Stimulated activated CD8-positive, alpha-beta memory T cell treated with anti-CD3 and anti-CD28 coated beads, Interleukin-2, amount 100 ng/mL, for 48 hours (primary cell): ENCODE measurements around the gene DGCR2.

Experiments
- DNase-seq, 2 donors: peaks; one replicate each; pipeline ENCODE4 v3.0.0-alpha.2; 2020; ENCODE audit warnings: low read depth in 2 of 2

Gene DGCR2

DNA sequence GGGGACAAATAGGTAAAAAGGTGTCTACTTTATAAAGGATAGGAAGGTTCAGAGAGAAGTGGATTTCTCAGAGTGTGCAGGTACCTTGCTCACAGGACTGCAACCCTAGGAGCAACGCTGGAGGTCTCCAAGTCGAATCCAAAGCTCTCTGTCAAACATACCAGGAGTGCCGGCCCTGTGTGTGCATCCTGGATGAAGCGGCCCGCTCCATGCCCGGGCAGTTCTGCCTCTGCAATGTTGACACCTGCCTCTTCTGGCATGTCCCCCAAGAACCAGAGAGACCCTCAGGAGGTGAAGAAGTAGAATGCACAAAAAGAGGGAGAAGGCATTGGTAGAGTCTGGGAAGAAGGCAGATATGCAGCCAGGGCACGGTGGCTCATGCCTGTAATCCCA is 5.8 kb upstream of the DGCR2 start:
- DNase-seq: no peak

DNA sequence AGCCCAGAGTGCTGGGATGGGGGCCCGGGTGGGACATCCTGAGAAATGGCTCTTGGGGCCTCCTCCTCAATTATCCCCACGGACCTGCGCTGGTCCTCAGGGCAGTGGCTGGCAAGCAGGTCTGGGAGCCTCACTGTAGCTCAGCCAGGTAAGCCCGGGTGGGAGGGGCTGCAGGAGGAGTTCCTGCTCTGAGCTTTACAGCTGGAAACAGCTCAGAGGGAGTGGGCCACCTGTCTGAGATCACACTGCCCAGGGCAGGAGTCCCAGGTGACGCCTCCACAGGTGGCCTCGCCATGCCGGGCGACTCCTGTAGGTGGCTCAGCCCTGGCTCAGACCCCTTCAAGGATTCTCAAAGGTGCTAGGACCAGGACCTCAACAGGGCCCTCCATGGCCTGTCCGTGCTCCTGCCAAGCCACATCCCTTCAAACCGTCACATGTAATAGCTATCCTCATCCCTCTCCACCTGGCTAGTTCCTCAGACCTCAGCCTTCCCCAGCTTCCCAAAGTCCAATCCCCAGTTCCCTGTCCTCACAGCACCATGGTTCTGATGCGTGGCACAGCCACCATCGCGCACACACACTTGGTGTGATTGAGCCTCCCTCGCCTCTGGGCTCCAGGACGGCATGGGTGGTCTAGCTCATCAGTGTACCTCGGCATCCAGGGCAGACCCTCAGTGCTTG is 5.3 kb upstream of the DGCR2 start:
- DNase-seq: no peak

DNA sequence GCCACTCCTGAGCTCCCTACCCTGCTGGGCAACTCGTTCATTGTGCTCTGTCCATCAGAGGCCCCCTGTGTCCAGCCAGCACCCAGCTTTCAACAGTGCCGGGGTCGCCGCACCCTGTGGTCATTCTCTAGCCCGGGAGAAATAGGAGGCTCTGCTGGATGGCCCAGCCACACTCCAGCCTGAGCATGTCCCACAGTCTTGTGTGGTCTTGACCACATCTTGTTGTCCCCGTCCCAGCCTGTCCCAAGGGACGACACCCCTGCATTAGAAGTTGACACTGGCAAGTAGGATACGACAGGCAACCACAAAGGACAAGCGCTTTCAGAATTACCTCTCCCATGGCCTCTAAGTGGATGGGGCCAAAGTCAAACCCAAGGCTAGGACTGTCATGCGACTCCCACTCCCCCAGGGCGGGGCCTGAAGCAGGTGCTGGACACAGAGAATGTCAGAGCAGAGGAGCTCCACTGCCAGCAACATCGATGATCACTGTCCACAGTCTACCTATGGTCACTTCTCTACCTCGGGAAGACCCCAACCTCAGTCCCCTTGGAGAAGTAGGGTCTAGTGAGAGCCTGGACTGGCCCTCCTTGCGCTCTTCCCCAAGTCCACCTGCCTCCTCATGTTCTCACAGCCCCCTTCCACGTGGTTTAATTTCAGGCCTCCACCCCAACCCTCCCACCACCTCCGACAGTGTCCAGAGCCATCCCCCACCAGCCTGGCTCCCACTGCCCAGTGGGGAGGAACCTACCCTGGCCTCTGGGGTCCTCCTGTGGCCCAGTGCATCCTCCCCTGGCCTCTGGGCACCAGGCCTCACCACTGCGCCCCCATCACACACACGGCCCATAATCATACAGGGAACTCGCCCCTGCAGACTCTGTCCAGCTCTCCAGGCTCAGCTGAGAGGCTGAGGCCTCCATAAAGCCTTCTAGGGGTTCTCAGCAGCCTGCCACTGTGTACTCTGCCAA is 4.4 kb upstream of the DGCR2 start:
- no peak for DNase-seq

DNA sequence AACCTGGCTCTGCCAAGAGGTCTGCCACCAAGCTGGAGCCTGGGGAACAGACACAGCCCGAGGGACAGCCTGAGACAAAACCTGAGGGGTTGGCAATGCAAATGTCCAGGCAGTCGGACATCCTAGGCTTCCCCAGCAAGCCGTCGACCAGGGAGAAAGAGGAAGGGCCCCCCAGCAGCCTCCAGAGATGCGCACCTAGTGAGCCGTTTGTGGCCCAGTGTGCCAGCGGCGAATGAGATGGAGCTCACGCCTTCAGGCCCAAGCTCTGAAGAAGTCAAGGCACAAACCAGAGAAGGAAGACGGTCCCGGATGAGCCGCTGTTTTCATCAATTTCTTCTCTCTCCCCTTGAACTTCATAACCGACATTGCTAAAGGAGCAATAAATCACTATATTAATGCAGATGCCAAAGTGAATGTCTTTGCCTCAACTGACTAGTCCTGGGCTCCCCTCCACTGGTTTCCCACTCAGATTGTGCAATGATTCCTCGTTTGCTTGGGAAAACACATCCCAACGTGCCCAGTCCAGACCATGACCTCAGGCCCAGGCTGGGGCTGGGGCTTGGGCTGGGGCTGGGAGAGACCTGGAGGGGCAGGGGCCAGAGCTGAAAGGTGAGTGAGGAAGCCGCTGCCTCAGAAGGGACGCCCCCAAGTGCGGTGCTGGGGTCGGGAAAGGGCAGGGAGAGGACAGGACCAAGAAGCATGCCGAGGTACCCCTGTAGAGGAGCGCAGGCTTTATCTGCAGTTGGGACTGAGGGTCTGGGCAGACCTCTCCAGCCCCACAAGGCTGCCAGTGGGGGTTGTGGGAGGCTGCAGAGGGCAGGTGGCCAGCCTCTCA is 3.5 kb upstream of the DGCR2 start:
- no peak for DNase-seq

DNA sequence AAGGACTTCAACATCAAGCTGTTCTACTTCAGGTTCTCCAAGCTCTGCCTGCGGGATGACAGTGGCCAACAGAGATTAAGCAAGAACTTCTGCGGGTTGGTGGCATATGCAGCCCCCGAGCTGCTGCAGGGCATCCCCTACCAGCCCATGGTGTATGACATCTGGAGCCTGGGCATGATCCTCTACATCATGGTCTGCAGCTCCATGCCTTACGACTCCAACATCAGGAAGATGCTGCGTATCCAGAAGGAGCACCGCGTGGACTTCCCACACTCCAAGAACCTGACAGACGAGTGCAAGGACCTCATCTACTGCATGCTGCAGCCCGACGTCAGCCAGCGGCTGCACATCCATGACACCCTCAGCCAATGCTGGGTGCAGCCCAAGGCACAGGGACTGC is 2.8 kb upstream of the DGCR2 start:
- DNase-seq: no peak

DNA sequence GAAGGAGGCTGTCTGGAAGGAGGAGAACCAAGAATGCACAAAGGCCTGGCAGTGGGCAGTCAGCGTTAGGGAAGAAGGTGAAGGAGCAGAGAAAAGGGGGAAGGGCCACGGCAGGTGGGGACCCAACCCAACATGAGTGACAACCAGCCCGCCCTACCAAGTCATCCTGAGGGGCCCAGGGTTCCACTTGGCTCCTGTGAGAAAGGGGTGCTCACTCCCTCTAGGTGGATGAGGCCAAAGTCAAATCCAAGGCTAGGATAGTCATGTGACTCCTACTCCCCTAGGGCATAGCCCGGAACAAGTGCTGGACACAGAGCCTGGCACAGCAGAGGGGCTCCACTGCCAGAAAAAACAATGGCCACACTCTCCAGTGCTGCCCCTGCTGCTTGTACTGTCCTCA is 2.2 kb upstream of the DGCR2 start:
- no peak for DNase-seq

DNA sequence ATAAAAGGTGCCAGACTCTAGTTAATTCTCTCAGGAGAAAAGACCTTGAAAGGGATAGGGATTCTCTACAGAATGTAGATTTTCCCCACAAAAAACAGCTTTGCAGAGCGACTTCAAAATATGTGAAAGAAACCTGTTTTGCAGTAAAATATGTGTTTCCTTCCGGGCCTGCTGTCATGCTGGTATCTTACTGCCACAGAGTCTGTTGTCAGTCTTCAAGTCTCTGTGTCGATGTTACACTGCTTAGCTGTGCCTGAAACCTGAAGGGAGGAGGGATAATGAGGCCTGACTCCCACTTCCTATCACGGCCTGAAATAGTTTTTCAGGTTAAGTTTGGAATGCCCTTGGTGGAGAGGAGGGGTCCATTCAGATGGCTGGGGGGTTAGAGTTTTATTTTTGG is 1.7 kb upstream of the DGCR2 start:
- no peak for DNase-seq

DNA sequence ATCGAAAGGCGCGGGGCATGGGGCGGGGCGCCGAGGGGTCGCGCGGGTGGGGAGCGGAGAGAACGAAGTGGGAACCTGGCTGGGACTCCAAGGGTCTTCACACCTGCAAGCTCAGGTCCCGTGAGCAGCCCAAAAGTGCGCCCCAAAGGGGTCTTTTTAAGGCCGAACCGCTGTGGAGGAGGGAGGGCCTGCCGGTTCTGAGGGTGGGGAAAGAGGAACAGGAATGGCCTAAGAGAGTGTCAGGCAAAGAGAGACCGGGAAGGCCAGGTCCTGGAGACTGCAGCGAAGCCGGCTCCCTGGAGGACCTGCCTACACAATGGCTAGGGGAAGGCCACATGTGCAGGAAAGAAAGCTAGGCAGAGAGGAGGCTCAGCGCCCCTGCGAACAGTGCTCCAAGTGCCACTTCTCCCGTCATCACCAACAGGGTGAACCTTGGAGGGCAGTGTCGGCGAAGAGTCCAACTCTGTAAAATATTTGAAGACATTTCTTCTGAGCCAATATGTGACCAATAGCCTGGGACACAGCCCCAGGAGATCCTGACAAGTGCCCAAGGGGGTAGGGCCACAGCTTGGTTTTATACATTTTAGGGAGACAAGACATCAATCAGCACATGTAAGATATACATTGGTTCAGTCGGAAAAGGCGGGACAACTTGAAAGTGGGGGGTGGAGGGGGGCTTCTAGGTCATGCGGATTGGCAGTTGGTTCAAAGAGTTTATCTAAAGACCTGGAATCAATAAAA is 710 bp upstream of the DGCR2 start:
- DNase-seq: no peak

DNA sequence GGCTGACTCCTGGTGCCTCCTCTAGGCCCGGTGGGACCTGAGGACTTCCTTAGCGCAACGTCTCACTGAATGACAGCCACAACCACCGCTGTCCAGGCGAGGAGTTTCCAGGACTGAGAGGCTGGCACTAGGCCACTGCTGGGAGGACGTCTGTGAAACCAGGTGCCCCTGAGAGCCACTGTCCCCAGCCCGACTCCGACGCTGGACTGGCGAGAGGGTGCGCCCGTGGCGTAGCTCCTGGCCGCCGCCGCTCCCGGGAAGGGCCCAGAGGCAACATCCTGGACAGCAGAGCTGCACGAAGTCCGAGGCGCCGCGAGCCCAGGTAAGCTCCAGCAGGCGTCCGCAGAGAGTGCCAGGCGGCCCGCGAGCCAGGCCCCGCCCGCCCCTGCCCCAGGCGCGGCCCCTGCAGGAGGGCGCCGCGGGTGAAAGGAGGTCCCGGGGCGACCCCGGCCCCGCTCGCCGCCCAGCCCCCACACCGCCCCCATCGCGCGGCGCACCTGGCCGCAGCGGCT is 525 bp downstream of the DGCR2 start:
- peak; percentile 16 to 26 for DNase-seq

DNA sequence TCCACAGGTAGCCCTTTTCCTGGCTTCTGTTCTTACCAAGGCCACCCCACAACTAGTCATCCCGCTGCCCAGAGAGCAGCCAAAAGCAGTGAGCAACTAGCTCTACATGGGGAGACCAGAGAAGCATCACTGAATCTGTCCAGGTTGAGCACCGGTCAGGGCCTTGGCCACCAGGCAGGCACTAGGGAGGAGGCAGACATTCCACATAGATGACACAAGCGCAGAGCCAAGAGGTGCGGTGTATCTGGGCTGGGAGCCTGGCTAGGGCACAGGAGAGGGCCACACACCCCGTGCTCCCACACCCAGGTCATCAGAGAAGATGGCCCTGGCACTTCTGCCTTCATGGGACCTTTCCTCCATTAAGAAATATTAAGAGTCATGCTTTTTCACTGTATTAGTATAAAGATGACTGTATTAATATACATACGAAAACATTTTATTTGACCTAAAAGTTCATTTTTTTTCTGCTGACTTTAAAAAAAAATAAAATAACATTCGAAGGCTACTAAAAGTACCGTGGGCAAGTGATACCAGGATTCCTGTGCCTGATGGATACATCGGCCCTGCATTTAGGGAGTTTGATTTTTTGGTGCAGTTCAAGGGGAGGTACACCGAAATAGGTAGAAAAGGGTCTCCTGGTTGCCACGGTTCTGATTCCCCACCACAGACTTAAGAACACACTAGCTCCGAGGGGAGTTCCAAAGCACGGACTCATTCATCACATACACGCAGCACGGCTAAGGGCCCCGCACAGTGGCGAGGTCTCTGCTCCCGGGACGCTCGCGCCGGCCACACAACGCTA is 1.2 kb downstream of the DGCR2 start:
- no peak for DNase-seq

DNA sequence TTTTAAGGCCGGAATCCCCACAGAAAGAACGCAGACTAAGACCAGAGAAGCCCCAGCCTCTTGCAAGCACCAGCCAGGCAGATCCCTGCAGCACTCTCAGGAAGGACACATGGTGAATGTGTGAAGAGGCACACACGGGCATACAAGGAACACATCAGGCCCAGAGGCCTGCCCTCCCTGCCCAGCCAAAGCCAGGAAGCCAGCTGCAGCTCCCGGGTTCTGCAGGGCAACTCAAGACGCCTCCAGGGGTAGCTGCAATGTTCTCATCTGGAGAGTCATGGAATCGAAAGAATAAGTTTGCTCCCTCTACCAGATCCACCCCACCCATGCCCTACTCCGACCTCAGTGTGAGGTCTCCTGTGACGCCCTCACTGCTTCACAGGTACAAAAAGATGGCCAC is 2.3 kb downstream of the DGCR2 start:
- no peak for DNase-seq

DNA sequence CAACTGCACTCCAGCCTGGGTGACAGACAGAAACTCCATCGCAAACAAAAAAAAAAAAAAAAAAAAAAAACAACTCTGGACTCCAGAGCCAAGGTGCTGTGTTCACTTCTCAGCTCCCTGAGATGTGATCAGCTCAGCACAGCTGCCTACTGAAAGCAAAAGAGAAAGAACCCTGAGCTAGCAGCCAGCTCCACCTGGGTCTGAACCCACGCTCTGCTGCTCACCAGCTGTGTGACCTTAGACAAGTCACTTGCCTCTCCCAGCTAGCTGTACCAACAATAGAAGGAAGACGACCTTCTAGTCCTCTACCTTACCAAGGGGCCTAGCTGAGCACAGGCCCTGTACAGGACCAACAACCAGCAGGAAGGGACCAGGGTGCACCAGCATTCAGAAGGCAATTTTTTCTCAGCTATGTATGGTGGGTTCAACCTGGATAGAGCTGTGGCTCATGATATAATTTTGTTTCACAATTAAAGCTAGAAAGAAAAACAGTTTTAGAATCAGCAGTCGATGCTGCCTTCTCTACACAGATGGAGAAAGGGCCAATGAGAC is 3.8 kb downstream of the DGCR2 start:
- DNase-seq: no peak

DNA sequence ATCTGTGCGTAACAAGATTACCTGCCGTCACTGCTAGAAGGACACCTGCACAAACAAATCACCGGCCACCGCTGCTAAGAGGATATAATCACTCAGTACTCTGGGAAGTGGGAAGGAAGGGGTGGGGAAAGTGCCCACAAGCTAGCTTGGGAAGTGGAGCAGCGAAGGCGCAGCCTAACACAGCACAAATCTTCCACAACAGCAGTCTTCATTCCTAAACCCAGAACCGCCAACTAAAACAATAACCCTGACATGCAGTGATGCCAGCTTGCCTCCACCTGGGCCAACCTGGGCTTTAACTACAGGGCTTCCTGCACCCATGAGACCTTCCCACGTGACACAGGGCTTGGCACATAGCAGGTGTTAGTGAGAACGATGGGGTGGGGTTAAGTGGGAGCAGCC is 5.1 kb downstream of the DGCR2 start:
- DNase-seq: no peak

DNA sequence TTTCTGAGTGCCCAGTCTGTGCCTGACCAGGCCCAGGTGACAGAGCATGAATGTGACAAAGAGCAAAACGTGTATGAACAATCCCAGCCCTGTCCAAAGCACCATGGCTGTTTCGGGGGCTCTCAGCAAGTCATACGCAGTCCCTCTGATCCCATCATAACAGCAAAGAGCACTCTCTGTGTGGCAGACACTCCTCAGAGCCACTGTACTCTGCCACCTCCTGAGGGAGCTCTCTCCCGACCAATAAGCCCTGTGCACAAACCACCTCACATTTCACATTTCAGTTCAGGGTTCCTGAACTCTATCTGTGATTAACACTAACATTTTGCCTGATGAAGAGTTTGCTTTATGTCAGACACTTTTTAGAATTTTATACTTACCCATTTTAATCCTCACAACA is 6.6 kb downstream of the DGCR2 start:
- no peak for DNase-seq

DNA sequence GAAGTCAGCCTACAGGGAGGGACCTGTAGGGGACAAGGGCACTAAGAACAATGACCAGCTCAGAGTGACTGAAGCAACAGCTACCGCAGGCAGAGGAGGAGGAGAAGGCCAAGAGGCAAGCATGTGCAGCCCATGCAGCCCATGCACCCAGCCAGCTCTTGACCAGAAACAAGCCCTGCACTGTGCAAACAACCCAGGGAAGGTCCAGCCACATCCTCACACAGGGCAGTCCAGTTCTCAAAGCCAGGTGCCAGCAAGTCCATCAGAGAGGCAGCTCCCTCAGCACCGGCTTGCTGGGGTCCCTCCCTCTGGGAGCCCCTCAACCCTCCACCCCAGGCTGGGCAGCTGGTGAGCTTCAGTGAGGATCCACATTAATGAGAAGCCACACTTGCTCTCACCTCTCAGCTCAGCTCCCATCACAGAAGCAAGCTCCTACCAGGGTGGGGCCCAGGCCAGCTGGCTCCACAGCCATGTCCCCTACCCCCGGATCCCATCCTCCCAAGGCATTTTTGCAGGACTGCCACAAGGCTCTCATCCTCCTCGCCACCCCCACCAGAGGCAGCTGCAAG is 7.1 kb downstream of the DGCR2 start:
- no peak for DNase-seq

DNA sequence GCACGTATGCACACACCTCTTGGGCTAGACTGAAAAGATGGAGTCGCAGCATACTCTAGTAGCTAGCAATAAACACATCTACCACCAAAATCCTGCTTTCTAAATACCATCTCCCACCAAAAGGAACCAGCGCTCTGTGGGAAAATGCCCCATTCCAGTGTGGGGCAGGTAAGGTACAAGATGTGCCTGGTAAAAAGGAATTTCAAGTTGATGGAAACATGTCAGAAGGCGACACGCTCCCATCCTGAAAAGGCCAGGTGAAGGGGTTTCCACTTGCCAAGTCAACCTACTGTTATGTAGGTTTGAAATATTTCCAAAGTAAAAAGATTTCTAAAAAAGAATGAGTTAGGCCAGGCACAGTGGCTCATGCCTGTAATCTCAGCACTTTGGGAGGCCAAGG is 8.8 kb downstream of the DGCR2 start:
- no peak for DNase-seq

DNA sequence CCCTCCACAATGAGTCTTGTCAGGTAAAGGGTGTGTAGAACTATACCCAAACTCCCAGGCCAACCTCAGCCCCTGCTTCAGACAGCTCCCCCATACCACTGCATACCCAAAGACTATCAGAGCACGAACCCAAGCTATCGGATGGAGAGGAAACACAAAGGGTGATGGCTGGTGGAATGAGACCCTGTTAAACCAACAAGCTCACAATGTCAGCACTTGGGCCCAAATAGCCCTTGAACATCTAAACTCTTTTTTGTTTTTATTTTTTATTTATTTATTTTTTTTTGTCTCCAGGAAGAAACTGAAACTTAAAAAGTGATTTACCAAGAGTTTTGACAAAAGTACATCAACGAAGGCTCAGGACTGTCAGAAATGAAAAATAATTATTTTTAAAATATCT is 10.6 kb downstream of the DGCR2 start:
- DNase-seq: no peak

DNA sequence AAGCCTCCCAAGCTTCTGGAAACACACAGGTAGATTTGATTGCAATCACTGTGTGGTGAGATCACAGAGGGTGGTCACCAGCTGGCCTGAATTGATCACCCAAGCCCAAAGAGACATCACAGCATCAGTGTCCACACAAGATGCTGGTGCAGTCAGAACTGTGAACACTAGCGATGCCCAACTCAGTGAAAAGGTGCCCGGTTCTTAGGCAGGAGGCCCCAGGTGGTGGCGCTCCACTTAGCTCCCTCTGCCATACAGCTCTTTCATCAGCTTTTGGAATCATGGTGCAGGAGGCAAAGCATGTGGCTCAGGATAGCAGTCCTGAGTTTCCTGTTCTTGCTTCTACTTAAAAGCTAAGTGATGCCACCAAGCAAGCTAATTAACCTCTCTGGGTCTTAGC is 11.1 kb downstream of the DGCR2 start:
- DNase-seq: no peak

DNA sequence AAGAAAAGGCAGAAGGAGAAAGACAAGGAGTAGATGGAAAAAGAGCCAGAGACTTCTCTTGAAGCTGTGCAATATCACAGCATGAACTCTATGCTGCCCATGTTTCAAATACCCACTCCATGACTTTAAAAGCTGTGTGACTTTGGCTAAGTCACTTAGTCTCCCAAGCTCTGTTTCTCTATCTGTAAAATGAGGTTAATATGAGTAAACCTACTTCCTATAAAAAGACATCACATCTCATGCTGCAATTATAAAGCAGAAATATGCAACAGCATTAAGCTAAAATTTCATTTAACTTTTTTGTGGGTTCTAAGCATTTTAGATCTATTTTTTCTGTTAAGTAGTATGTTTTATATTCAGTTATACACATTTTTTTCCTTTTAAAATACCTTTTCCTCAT is 11.6 kb downstream of the DGCR2 start:
- no peak for DNase-seq

DNA sequence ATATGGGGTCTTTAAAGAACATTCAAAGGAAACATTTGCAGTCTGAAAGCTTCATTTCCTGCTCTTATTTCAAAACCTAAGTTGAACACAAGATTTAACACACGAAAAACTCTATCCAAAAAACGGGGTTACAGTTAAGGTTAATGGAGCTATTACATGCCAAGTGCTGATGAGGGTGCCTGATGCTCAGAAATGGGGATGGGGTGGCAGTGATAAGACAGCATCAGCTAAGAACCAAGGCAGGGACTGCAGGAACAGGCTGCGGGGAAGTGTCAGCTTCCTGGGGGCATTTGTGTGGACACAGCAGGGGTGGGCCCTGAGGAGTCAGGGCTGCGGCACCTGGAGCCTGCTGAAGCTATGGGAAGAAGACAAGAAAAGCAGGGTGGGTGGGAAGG is 12.2 kb downstream of the DGCR2 start:
- DNase-seq: no peak
